HEK293 (cell line): ENCODE measurements around the gene NR0B1.

Experiments used
- CTCF ChIA-PET: fragments of 350-600 bp; formaldehyde crosslinking; extraction: SDS; loops from one replicate; lab custom pipeline; 2021; ENCODE audit warnings: antibody characterized with exemption; lab: Yijun Ruan, JAX
- POLR2A ChIA-PET: fragments of 300-600 bp; formaldehyde crosslinking; extraction: SDS; loops from one replicate; lab custom pipeline; 2020; ENCODE audit warnings: antibody characterized with exemption, inconsistent platforms; lab: Yijun Ruan, JAX
- H3K27ac ChIP-seq: fragments of 200-500 bp; sonication (Bioruptor generic); 2 replicates; pipeline ENCODE4 v1.5.1; 2014; ENCODE audit warnings: low read depth, low read length, control low read depth, inconsistent platforms; ENCODE audit errors: extremely low read depth
- H3K36me3 ChIP-seq, 2 experiments: fragments of 200-500 bp in 1 of 2; sonication (Bioruptor generic) in 1 of 2; 1 replicate in 1 of 2; 2 replicates in 1 of 2; pipeline ENCODE4 v1.5.1; 2014 to 2017; ENCODE audit warnings: inconsistent platforms in 2 of 2, low read length in 2 of 2; ENCODE audit not compliant: control insufficient read depth in 2 of 2, insufficient read depth in 1 of 2
- H3K4me1 ChIP-seq: fragments of 200-500 bp; sonication (Bioruptor generic); 2 replicates; pipeline ENCODE4 v1.5.1; 2014; ENCODE audit warnings: mild to moderate bottlenecking, low read length, inconsistent platforms; ENCODE audit not compliant: control insufficient read depth, insufficient read depth
- H3K4me3 ChIP-seq: 2 replicates; pipeline ENCODE4 v1.5.1; 2011; ENCODE audit warnings: low read depth, mild to moderate bottlenecking, control low read depth, low read length, moderate library complexity
- H3K9me3 ChIP-seq: fragments of 200-500 bp; sonication (Bioruptor generic); 2 replicates; pipeline ENCODE4 v1.5.1; 2014; ENCODE audit warnings: low read depth, low read length, inconsistent platforms; ENCODE audit not compliant: control insufficient read depth, insufficient read depth
- EGR2 ChIP-seq: fragments of 450-650 bp; formaldehyde crosslinking; IDR thresholded peaks from 2 replicates; pipeline ENCODE4 v1.5.1; 2016; ENCODE audit warnings: low read depth, missing biosample characterization, missing genetic modification characterization
- GFI1B ChIP-seq: fragments of 450-650 bp; formaldehyde crosslinking; IDR thresholded peaks from 2 replicates; pipeline ENCODE4 v1.5.1; 2016; ENCODE audit warnings: missing biosample characterization, missing genetic modification characterization
- TRIM28 ChIP-seq: IDR thresholded peaks from 2 replicates; pipeline ENCODE4 v1.6.1; 2011; ENCODE audit warnings: low read length, control low read depth, borderline replicate concordance
- ZBTB21 ChIP-seq: fragments of 450-650 bp; formaldehyde crosslinking; IDR thresholded peaks from 2 replicates; pipeline ENCODE4 v1.5.1; 2017; ENCODE audit warnings: missing biosample characterization, missing genetic modification characterization
- ZFP3 ChIP-seq: fragments of 450-650 bp; formaldehyde crosslinking; IDR thresholded peaks from 2 replicates; pipeline ENCODE4 v1.5.1; 2016; ENCODE audit warnings: low read depth, missing biosample characterization, missing genetic modification characterization
- ZFP41 ChIP-seq: fragments of 450-650 bp; formaldehyde crosslinking; IDR thresholded peaks from 2 replicates; pipeline ENCODE4 v1.5.1; 2016; ENCODE audit warnings: missing biosample characterization, missing genetic modification characterization, borderline replicate concordance
- ZNF140 ChIP-seq: fragments of 450-650 bp; formaldehyde crosslinking; IDR thresholded peaks from 2 replicates; pipeline ENCODE4 v1.5.1; 2016; ENCODE audit warnings: missing biosample characterization, missing genetic modification characterization
- ZNF157 ChIP-seq: fragments of 450-650 bp; formaldehyde crosslinking; IDR thresholded peaks from 2 replicates; pipeline ENCODE4 v1.5.1; 2016; ENCODE audit warnings: missing biosample characterization, missing genetic modification characterization
- ZNF169 ChIP-seq: fragments of 450-650 bp; formaldehyde crosslinking; IDR thresholded peaks from 2 replicates; pipeline ENCODE4 v1.5.1; 2016; ENCODE audit warnings: missing biosample characterization, missing genetic modification characterization
- ZNF266 ChIP-seq: fragments of 450-650 bp; formaldehyde crosslinking; IDR thresholded peaks from 2 replicates; pipeline ENCODE4 v1.5.1; 2016; ENCODE audit warnings: missing biosample characterization, missing genetic modification characterization, low read depth
- ZNF292 ChIP-seq: fragments of 450-650 bp; formaldehyde crosslinking; IDR thresholded peaks from 2 replicates; pipeline ENCODE4 v1.5.1; 2016; ENCODE audit warnings: low read depth, missing biosample characterization, missing genetic modification characterization, borderline replicate concordance
- ZNF529 ChIP-seq: fragments of 450-650 bp; formaldehyde crosslinking; IDR thresholded peaks from 2 replicates; pipeline ENCODE4 v1.5.1; 2017; ENCODE audit warnings: missing genetic modification characterization, missing biosample characterization; ENCODE audit not compliant: insufficient replicate concordance
- ZNF530 ChIP-seq: fragments of 450-650 bp; formaldehyde crosslinking; IDR thresholded peaks from 2 replicates; pipeline ENCODE4 v1.5.1; 2016; ENCODE audit warnings: low read depth, missing biosample characterization, missing genetic modification characterization
- ZNF544 ChIP-seq: fragments of 450-650 bp; formaldehyde crosslinking; IDR thresholded peaks from 2 replicates; pipeline ENCODE4 v1.5.0; 2017; ENCODE audit warnings: missing biosample characterization, missing genetic modification characterization
- ZNF548 ChIP-seq: fragments of 450-650 bp; formaldehyde crosslinking; IDR thresholded peaks from 2 replicates; pipeline ENCODE4 v1.5.1; 2016; ENCODE audit warnings: missing biosample characterization, missing genetic modification characterization
- ZNF549 ChIP-seq: fragments of 450-650 bp; IDR thresholded peaks from 2 replicates; pipeline ENCODE4 v1.5.1; 2018; ENCODE audit warnings: missing biosample characterization, missing genetic modification characterization, mild to moderate bottlenecking, inconsistent platforms, moderate library complexity
- ZNF571 ChIP-seq: fragments of 450-650 bp; formaldehyde crosslinking; IDR thresholded peaks from 2 replicates; pipeline ENCODE4 v1.5.0; 2017; ENCODE audit warnings: missing biosample characterization, missing genetic modification characterization
- ZNF600 ChIP-seq: fragments of 450-650 bp; formaldehyde crosslinking; IDR thresholded peaks from 2 replicates; pipeline ENCODE4 v1.5.1; 2016; ENCODE audit warnings: missing biosample characterization, missing genetic modification characterization
- ZNF626 ChIP-seq: fragments of 450-650 bp; sonication (Bioruptor Pico); formaldehyde crosslinking; IDR thresholded peaks from 2 replicates; pipeline ENCODE4 v1.5.1; 2018; ENCODE audit warnings: missing biosample characterization, missing genetic modification characterization, inconsistent platforms
- ZNF654 ChIP-seq: fragments of 450-650 bp; formaldehyde crosslinking; IDR thresholded peaks from 2 replicates; pipeline ENCODE4 v1.5.1; 2016; ENCODE audit warnings: low read depth, missing biosample characterization, missing genetic modification characterization
- ZNF664 ChIP-seq: fragments of 450-650 bp; formaldehyde crosslinking; IDR thresholded peaks from 2 replicates; pipeline ENCODE4 v1.5.1; 2016; ENCODE audit warnings: missing biosample characterization, missing genetic modification characterization
- ZNF747 ChIP-seq: fragments of 450-650 bp; formaldehyde crosslinking; IDR thresholded peaks from 2 replicates; pipeline ENCODE4 v1.5.1; 2016; ENCODE audit warnings: missing biosample characterization, missing genetic modification characterization
- ZNF76 ChIP-seq: fragments of 450-650 bp; formaldehyde crosslinking; IDR thresholded peaks from 2 replicates; pipeline ENCODE4; 2016; ENCODE audit warnings: low read depth, missing biosample characterization, missing genetic modification characterization, borderline replicate concordance
- ZSCAN23 ChIP-seq: fragments of 450-650 bp; formaldehyde crosslinking; IDR thresholded peaks from 2 replicates; pipeline ENCODE4 v1.5.1; 2016; ENCODE audit warnings: missing biosample characterization, missing genetic modification characterization
- TF ChIP-seq, protein P1 (sequence below): fragments of 450-650 bp; formaldehyde crosslinking; conservative IDR thresholded peaks from 2 replicates; pipeline ENCODE4 v1.5.1; 2016; ENCODE audit warnings: low read depth, missing biosample characterization, missing genetic modification characterization
- TF ChIP-seq, protein P2 (sequence below): fragments of 450-650 bp; formaldehyde crosslinking; IDR thresholded peaks from 2 replicates; pipeline ENCODE4 v1.5.1; 2016; ENCODE audit warnings: missing biosample characterization, missing genetic modification characterization
- TF ChIP-seq, protein P3 (sequence below): fragments of 450-650 bp; IDR thresholded peaks from 2 replicates; pipeline ENCODE4 v1.5.1; 2018; ENCODE audit warnings: missing biosample characterization, mild to moderate bottlenecking, missing genetic modification characterization
- TF ChIP-seq, protein P4 (sequence below): fragments of 450-650 bp; formaldehyde crosslinking; IDR thresholded peaks from 2 replicates; pipeline ENCODE4 v1.5.1; 2016; ENCODE audit warnings: missing biosample characterization, missing genetic modification characterization

The NR0B1 gene, protein sequence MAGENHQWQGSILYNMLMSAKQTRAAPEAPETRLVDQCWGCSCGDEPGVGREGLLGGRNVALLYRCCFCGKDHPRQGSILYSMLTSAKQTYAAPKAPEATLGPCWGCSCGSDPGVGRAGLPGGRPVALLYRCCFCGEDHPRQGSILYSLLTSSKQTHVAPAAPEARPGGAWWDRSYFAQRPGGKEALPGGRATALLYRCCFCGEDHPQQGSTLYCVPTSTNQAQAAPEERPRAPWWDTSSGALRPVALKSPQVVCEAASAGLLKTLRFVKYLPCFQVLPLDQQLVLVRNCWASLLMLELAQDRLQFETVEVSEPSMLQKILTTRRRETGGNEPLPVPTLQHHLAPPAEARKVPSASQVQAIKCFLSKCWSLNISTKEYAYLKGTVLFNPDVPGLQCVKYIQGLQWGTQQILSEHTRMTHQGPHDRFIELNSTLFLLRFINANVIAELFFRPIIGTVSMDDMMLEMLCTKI

DNA sequence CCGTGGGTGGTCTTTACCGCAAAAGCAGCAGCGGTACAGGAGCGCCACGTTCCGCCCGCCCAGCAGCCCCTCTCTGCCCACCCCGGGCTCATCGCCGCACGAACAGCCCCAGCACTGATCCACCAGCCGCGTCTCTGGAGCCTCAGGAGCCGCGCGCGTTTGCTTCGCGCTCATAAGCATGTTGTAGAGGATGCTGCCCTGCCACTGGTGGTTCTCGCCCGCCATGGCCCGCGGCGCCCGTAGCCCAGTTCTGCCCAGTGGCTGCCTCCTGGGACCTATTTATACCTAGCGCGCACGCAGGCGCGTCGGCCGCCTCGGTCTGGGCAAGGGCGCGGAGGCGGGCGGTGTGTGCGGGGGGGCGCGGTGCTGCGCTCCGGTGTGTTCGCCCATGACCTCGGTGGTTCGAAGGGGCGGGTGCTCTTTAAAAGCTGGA is at the start of gene NR0B1:
TSS of gene NR0B1 (minus strand) at position 252 of the 433 bp plus-strand sequence. CDS start at position 225, 27 bp downstream.
- Histone ChIP-seq H3K4me1 (no peaks in the 10 kb centered on the region), H3K9me3 (no peaks in the 10 kb centered on the region), H3K36me3 (no peaks in the 10 kb centered on the region), H3K27ac (no peak within 1 kb of the TSS), H3K4me3 (peak within 1 kb of the TSS; percentile 38)
- POLR2A ChIA-PET, result no interaction called here
- CTCF ChIA-PET, result no interaction called here
- no peak for TF ChIP-seq ZNF530 (tag by site-specific recombination)
- TF ChIP-seq, protein P1, sequence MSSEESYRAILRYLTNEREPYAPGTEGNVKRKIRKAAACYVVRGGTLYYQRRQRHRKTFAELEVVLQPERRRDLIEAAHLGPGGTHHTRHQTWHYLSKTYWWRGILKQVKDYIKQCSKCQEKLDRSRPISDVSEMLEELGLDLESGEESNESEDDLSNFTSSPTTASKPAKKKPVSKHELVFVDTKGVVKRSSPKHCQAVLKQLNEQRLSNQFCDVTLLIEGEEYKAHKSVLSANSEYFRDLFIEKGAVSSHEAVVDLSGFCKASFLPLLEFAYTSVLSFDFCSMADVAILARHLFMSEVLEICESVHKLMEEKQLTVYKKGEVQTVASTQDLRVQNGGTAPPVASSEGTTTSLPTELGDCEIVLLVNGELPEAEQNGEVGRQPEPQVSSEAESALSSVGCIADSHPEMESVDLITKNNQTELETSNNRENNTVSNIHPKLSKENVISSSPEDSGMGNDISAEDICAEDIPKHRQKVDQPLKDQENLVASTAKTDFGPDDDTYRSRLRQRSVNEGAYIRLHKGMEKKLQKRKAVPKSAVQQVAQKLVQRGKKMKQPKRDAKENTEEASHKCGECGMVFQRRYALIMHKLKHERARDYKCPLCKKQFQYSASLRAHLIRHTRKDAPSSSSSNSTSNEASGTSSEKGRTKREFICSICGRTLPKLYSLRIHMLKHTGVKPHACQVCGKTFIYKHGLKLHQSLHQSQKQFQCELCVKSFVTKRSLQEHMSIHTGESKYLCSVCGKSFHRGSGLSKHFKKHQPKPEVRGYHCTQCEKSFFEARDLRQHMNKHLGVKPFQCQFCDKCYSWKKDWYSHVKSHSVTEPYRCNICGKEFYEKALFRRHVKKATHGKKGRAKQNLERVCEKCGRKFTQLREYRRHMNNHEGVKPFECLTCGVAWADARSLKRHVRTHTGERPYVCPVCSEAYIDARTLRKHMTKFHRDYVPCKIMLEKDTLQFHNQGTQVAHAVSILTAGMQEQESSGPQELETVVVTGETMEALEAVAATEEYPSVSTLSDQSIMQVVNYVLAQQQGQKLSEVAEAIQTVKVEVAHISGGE (tag by site-specific recombination), result no peak
- TF ChIP-seq, protein P2, sequence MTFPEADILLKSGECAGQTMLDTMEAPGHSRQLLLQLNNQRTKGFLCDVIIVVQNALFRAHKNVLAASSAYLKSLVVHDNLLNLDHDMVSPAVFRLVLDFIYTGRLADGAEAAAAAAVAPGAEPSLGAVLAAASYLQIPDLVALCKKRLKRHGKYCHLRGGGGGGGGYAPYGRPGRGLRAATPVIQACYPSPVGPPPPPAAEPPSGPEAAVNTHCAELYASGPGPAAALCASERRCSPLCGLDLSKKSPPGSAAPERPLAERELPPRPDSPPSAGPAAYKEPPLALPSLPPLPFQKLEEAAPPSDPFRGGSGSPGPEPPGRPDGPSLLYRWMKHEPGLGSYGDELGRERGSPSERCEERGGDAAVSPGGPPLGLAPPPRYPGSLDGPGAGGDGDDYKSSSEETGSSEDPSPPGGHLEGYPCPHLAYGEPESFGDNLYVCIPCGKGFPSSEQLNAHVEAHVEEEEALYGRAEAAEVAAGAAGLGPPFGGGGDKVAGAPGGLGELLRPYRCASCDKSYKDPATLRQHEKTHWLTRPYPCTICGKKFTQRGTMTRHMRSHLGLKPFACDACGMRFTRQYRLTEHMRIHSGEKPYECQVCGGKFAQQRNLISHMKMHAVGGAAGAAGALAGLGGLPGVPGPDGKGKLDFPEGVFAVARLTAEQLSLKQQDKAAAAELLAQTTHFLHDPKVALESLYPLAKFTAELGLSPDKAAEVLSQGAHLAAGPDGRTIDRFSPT, result no peak
- no peak for TF ChIP-seq GFI1B
- no peak for TF ChIP-seq EGR2 (tag by site-specific recombination)
- no peak for TF ChIP-seq ZNF548 (tag by site-specific recombination)
- no peak for TF ChIP-seq ZNF626 (tag by site-specific recombination)
- TF ChIP-seq ZBTB21, result no peak
- TF ChIP-seq ZNF292 (tag by site-specific recombination), result no peak
- TF ChIP-seq ZNF600 (tag by site-specific recombination), result no peak
- TF ChIP-seq ZNF654 (tag by site-specific recombination), result no peak
- TF ChIP-seq ZNF544, result no peak
- TF ChIP-seq, protein P3, sequence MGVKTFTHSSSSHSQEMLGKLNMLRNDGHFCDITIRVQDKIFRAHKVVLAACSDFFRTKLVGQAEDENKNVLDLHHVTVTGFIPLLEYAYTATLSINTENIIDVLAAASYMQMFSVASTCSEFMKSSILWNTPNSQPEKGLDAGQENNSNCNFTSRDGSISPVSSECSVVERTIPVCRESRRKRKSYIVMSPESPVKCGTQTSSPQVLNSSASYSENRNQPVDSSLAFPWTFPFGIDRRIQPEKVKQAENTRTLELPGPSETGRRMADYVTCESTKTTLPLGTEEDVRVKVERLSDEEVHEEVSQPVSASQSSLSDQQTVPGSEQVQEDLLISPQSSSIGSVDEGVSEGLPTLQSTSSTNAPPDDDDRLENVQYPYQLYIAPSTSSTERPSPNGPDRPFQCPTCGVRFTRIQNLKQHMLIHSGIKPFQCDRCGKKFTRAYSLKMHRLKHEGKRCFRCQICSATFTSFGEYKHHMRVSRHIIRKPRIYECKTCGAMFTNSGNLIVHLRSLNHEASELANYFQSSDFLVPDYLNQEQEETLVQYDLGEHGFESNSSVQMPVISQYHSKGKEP (tag by site-specific recombination), result no peak
- no peak for TF ChIP-seq ZFP3

DNA sequence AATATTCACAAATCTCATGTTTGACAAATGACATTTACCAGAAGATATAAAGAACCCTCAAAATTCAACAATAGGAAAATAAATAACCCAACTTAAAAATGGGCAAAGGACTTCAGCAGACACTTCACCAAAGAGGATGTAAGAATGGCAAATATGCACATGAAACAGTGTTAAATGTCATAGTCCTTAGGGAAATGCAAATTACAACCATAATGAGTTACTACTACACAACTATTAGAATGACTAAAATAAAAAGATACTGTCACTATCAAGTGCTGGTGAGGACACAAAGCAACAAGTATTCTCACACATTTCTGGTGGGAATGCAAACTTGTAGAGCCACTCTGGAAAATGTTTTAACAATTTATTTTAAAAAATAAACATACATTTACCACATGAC is 40.8 kb upstream of the NR0B1 start:
- no peak overlapping the region for H3K4me3 ChIP-seq
- ChIA-PET POLR2A (no interaction called here), CTCF (no interaction called here)
- no peaks in the 10 kb centered on the region for H3K36me3 ChIP-seq
- H3K4me1 ChIP-seq, result no peaks in the 10 kb centered on the region
- H3K9me3 ChIP-seq, result no peaks in the 10 kb centered on the region
- H3K27ac ChIP-seq, result no peak overlapping the region
- TF ChIP-seq ZNF664 (tag by site-specific recombination) (no peak), ZNF571 (no peak), ZNF169 (no peak), ZNF747 (tag by site-specific recombination) (no peak), ZNF266 (no peak), ZNF140 (tag by site-specific recombination) (no peak), TRIM28 (no peak), ZNF76 (tag by site-specific recombination) (no peak), GFI1B (no peak), ZNF549 (tag by site-specific recombination) (no peak), ZSCAN23 (tag by site-specific recombination) (no peak), ZNF157 (tag by site-specific recombination) (no peak), ZNF529 (tag by site-specific recombination) (no peak), ZFP41 (tag by site-specific recombination) (no peak)
- TF ChIP-seq, protein P4, sequence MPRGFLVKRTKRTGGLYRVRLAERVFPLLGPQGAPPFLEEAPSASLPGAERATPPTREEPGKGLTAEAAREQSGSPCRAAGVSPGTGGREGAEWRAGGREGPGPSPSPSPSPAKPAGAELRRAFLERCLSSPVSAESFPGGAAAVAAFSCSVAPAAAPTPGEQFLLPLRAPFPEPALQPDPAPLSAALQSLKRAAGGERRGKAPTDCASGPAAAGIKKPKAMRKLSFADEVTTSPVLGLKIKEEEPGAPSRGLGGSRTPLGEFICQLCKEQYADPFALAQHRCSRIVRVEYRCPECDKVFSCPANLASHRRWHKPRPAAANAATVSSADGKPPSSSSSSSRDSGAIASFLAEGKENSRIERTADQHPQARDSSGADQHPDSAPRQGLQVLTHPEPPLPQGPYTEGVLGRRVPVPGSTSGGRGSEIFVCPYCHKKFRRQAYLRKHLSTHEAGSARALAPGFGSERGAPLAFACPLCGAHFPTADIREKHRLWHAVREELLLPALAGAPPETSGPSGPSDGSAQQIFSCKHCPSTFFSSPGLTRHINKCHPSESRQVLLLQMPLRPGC, result no peak
